Gastroesophageal sphincter (tissue), 3 donors: ENCODE data around the gene TNFAIP2.
"Not testable (repeated sequence)": the region's sequence is repeated elsewhere in the genome, so short reads cannot be mapped to it uniquely, and the experiment has no call there.

Experiments
- CTCF ChIP-seq, 4 experiments: fragments of 200-600 bp in 2 of 4; fragments of 450-650 bp in 2 of 4; sonication (generic) in 1 of 4; IDR thresholded peaks; one replicate each; pipeline ENCODE4 v1.5.1; 2017 to 2019; ENCODE audit warnings: antibody characterized with exemption in 4 of 4, mild to moderate bottlenecking in 2 of 4, moderate library complexity in 2 of 4
- POLR2A ChIP-seq, 2 donors: fragments of 450-650 bp; IDR thresholded peaks; one replicate each; pipeline ENCODE4 v1.6.1; 2017; ENCODE audit warnings: antibody characterized with exemption in 2 of 2, mild to moderate bottlenecking in 2 of 2, moderate library complexity in 1 of 2
- POLR2AphosphoS5 ChIP-seq: sonication (generic); formaldehyde crosslinking; IDR thresholded peaks from one replicate; pipeline ENCODE4 v1.6.1; 2017; ENCODE audit warnings: antibody characterized with exemption

GRCh38 chr14:103117499-103117898 lies 5.8 kb upstream of the TNFAIP2 start:
- not testable (repeated sequence) for TF ChIP-seq POLR2A (IDR thresholded peaks at IDR 0.05); CTCF (IDR thresholded peaks at IDR 0.05); POLR2AphosphoS5
